ENCODE measurements around the gene KDM1A.
"Not testable (repeated sequence)": the region's sequence is repeated elsewhere in the genome, so short reads cannot be mapped to it uniquely, and the experiment has no call there.

KDM1A gene

DNA sequence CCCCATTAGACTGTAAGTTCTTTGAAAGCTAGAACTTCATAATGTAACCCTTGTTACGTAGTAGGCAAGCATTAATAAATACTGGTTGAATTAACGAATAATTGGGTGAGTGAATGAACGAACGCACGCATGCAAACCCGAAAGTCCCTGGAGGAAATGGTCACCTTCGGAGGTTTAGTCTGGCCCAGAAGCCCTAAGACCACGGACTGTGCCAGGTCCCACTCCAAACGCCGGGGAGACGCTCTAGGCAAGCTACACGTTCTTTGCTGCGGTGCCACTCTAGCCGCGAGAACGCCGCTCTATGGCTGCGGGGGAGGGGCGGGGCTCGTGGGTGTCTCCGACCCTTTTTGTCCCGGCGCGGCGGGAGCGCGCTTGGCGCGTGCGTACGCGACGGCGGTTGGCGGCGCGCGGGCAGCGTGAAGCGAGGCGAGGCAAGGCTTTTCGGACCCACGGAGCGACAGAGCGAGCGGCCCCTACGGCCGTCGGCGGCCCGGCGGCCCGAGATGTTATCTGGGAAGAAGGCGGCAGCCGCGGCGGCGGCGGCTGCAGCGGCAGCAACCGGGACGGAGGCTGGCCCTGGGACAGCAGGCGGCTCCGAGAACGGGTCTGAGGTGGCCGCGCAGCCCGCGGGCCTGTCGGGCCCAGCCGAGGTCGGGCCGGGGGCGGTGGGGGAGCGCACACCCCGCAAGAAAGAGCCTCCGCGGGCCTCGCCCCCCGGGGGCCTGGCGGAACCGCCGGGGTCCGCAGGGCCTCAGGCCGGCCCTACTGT is at the start of gene KDM1A:
Gene KDM1A (plus strand): TSS at position 375 of the 769 bp plus-strand sequence. CDS start 129 bp downstream, at position 504.
- peak; percentile 99 for DNase-seq (ENCODE audit: low read depth, low spot score)

DNA sequence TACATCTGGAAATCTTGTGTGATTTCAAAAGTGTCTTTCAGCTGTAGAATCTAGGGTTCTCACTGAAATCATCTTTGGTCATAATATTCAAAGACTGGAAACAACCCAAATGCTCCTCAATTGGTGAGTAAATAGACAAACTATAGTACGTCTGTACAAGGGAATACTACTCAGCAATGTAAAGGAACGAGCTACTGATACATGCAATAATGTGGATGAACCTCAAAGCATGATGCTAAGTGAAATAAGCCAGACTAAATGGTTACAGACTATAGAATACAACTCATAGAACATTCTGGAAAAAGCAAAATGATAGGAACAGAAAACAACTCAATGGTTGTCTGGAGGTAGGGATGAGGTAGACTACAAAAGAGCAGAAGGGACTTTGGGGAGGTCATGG is 49.2 kb upstream of the KDM1A start:
- no peak for DNase-seq (ENCODE audit: low read depth, low spot score)

DNA sequence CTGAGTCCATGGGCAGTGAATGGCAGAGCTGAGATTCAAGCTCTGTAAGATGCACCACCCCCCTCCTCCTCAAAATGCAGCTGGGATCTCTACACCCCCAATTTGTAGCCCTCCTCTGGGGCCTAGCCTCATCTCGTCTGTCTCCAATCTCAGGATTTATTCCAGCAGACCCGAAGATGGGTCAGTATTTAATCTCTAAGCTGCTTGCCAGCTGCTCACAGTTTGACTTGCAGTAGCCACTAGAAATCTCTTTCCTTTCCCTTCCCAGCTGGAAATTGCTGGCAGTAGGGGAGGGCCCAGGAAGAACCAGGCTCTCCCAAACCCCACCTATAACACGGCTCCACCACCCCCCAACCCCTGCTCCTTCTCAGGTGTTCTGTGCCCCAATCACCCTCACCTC is 48.1 kb upstream of the KDM1A start:
- DNase-seq (ENCODE audit: low read depth, low spot score): no peak

DNA sequence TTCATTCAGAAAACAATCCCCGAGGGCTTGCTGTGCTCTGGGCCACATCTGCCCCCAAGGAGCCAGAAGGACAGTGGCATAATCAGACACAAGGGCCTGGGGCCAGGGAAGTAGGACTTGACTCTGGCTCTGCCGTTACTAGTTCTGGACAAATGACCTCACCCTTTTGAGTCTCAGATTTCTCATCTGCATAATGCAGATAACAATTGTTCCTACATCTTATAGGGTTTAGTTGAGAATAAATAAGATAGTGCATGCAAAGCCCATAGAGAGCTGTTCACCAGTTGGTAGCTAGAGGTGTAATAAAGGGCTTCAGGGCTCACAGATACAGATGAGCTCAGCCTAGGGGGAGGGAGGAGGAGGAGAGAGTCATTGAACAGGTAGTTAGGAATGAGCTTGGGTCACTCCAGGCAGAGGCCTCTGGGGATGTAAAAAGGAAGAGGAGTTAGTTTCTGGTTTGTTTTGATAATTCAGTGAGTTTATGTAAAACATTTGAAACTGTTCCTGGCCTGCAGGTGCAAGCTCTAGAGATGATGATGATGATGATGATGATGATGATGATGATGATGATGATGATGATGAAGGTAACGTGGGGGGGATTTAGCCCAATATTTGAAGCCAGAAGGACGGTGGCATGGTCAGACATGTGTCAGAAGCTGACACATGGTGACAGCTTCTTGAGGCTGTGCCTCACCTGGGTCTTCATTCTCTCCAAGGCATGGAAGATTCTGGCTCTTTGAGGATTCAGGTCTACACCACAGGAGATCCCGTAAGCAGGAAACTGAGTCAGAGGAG is 47.5 kb upstream of the KDM1A start:
- peak; percentile 26 for DNase-seq (ENCODE audit: low read depth, low spot score)

DNA sequence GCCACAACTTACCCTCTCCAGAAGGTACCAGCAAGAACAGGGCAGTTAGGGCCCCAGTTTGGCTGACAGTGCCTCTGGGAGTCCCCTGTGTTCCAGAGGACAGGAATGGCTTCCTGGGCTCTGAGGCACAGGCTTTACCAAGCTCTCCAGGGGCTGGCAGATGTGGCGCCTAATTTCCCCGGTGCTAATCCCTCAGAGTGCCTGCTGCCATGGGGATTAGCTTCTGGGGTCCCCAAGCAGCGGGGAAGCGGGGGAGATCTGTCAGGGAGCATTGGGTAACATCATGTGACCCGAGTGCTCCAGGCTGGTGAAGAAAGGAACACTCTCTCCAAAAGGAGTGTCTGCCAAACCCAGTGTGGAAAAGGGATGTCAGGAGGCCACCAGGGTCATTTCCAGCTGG is 46.5 kb upstream of the KDM1A start, which contains the start of gene LACTBL1:
Gene LACTBL1 (minus strand): TSS at position 107 of the 400 bp plus-strand sequence. CDS start 550 bp downstream, outside the sequence.
- no peak for DNase-seq (ENCODE audit: low read depth, low spot score)

DNA sequence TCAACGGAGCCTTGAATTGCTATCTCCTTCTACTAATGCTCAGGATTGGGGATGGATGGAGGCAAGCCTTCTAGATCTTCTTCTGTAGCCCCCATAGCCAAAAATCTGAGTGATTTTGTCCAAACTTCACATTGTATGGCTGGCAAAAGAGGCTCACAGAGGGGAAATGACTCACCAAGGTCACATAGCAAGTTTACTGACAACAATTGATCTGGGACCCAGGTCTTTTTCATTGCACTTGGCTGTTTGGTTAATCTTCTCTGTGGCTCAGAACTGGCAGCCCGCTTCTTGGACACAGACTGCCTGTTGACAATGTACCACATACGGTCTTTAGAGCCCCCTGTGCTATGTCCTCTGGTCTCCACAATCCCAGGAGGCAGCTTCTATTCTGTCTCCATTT is 43.6 kb upstream of the KDM1A start:
- no peak for DNase-seq (ENCODE audit: low read depth, low spot score)

DNA sequence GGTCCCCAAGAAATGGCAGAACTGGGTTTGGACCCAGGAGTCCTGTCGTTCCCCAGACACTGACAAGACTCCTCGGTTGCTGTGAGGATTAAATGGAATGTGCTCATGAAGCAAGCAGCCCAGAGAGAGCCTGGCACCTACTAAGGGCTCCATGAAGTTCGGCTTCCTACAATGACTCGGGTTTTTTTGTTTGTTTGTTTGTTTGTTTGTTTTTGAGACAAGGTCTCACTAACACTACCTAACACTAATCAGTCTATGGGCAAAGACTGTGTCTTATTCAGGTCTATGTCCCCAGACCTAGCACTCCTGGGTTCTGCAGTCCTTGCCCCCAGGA is 43.2 kb upstream of the KDM1A start:
- no peak for DNase-seq (ENCODE audit: low read depth, low spot score)

DNA sequence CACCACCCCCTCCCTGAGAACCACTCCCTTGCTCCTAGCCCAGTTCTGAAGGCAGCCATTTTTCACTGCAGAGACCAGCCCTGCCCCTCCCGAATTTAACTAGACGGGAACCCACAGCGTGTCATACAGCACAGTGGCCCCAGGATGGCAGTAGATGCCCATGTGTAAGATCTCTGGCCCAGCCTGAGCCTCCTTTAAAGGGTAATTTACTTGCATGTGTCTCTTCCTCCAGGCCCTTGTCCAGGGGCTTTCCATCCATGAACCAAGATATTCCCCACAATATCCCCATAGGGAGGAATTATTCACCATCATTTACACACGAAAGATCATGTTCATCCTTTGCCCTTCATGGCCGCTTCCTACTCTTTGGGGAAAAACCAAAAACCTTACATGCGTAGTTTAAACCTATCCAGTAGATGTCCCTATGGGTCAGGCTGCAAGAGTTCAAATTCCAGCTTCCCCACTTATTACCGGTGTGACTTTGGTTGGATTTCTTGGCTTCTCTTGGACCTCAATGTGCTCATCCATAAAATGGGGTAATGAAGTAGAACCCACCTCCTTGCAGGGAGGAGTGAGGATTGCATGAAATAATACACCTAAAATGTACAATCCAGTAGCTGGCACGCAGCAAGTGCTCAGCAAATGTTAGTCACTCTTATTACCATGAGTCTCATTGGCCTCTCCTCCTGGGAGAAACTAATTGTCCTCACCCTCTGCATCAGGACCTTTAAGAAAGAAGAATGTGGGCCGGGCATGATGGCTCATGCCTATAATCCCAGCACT is 42.6 kb upstream of the KDM1A start:
- DNase-seq (ENCODE audit: low read depth, low spot score): peak; percentile 93

DNA sequence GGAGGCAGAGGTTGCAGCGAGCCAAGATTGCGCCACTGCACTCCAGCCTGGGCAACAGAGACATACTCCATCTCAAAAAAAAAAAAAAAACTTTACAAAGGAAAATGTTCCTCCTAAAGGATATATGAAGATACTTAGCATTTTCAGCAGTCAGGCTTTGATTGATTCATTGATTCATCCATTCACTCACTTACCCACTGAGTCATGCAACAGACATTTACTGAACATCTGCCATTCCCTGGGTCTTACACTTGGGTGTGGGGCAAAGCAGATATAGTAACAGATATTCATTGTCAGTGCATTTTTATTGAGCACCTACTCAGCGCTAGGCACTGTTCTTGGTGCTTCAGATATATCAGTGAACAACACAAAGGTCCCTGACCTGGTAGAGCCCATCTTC is 41.0 kb upstream of the KDM1A start:
- DNase-seq (ENCODE audit: low read depth, low spot score): peak; percentile 26

DNA sequence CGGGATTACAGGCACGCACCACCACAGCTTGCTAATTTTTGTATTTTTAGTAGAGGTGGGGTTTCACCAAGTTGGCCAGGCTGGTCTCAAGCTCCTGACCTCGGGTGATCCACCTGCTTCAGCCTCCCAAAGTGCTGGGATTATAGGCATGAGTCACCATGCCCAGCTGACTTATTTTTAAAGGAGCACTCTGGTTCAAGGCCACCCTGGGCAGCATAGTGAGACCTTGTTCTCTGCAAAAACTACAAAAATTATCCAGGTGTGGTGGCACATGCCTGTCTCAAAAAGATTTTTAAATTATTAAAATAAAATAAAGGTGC is 38.8 kb upstream of the KDM1A start:
- not testable (repeated sequence) for DNase-seq (ENCODE audit: low read depth, low spot score)

DNA sequence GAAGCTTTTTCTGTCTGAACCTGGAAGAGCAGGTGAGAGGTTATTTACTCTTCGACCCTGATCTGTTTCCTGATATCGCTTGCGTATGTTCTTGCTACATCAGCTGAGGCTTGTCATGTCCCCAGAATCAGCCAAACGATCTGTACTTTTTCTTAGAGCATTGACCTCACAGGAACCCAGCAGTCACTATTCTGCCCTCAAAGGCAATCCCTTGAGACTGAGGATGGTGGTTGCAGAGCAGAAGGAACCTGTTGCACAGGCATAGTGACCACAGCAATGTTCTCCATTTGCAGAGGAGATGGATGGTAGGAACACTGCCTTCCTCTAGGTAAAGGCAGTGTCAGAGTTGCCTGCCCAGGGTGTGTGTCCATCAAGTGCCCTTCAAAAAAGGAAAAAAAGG is 35.3 kb upstream of the KDM1A start:
- DNase-seq (ENCODE audit: low read depth, low spot score): no peak

DNA sequence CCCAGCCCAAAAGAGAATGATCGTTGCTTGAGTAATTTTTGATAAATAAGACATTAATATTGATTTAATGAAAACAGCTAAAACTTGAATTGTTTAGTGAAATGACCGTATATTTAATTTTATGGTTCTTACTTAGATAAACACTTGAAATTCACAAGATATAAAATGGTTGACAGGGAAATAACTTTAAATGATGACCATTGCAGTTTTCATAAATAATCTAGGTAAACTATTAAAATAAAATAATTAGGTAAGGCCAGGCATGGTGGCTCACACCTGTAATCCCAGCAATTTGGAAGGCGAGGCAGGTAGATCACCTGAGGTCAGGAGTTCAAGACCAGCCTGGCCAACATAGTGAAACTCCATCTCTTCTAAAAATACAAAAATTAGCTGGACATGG is 26.9 kb upstream of the KDM1A start:
- not testable (repeated sequence) for DNase-seq (ENCODE audit: low read depth, low spot score)

DNA sequence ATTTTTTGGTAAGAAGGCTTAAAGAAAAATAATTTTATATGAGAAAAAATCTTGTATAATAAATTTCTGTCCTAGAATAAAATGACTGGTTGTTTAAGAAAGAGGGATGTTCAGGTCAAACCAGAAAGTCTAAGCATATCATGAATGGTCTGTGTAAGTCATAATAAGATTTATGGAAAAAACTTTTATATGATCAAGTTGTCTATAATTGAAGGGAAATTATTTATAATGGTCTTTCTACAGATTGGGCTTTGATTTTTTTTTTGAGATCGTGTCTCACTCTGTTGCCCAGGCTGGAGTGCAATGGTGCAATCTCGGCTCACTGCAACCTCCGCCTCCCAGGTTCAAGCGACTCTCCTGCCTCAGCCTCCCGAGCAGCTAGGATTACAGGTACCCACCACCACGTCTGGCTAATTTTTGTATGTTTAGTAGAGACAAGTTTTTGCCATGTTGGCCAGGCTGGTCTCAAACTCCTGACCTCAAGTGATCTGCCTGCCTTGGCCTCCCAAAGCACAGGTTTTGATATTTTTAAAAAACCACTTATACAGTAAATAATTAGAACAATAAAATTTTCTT is 26.0 kb upstream of the KDM1A start:
- DNase-seq (ENCODE audit: low read depth, low spot score): not testable (repeated sequence)

DNA sequence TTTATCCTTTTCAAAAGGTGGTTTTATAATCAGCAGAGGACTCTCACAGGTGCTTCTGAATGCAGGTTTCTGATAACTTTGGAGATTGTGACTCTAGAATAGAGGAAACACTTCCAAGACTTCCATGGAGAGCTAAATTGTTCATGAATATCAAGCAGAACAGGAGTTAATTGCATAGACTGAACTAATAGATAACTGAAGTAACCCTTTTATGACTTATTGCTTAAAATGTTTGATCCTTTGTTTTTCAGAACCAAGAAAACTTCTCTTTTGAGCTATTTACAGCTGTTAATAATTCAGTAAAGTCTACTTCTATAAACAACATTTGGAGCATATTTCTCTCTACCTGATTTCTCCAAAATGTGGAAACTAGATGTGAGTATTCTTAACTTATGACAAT is 23.5 kb upstream of the KDM1A start:
- DNase-seq (ENCODE audit: low read depth, low spot score): no peak

DNA sequence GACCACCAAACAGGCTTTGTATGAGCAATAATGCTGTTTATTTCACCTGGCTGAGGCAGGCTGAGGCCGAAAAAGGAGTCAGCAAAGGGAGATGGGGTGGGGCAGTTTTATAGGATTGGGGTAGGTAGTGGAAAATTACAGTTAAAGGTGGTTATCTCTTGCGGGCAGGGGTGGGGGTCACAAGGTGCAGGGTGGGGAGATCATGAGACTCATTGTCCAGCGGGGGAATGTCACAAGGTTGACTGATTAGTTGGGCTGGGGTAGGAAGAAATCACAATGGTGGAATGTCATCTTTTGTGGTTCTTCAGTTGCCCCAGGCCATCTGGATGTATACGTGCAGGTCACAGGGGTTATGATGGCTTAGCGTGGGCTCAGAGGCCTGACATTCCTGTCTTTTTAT is 21.7 kb upstream of the KDM1A start:
- DNase-seq (ENCODE audit: low read depth, low spot score): not testable (repeated sequence)

DNA sequence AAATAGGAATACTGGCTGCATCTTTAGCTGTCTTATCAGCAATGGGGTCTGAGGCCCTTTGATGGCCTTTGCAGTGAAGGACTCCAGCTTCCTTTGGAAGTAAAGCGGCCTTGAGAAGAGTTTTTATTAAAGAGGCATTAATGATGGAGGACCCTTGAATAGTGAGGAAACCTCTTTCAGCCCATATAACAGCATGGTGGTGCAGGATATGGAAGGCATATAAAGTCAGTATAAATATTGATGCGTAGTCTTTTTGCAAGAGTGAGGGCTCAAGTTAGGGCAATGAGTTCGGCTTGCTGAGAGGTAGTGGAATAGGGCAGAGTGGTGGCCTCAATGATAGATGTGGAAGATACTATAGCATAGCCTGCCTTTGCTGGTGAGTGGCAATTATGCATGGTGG is 19.1 kb upstream of the KDM1A start:
- DNase-seq (ENCODE audit: low read depth, low spot score): not testable (repeated sequence)

DNA sequence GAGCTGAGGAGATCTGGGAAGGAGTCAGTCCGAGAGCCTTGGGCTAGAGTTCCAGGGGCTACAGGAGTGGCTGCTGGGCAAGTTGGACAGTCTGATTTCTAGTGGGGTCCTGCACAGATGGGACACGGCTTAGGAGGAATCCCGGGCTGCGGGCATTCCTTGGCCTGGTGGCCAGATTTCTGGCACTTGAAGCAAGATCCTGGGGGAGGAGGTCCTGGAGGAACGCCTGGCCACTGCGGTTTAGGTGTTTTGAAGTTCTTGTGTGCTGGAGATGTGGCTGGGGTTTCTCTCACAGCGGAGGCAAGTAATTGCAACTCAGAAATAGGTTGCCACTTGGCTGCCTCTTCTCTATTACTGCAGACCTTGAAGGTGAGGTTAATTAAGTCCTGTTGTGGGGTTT is 17.1 kb upstream of the KDM1A start:
- DNase-seq (ENCODE audit: low read depth, low spot score): not testable (repeated sequence)

DNA sequence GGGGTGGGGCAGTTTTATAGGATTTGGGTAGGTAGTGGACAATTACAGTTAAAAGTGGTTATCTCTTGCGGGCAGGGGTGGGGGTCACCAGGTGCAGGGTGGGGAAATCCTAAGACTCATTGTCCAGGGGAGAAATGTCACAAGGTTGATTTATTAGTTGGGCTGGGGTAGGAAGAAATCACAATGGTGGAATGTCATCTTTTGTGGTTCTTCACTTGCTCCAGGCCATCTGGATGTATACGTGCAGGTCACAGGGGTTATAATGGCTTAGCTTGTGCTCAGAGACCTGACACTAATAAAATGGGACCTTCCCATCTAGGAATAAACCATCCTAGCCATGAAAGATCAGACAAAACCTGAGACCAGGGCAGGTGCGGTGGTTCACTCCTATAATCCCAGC is 15.2 kb upstream of the KDM1A start:
- DNase-seq (ENCODE audit: low read depth, low spot score): no peak

DNA sequence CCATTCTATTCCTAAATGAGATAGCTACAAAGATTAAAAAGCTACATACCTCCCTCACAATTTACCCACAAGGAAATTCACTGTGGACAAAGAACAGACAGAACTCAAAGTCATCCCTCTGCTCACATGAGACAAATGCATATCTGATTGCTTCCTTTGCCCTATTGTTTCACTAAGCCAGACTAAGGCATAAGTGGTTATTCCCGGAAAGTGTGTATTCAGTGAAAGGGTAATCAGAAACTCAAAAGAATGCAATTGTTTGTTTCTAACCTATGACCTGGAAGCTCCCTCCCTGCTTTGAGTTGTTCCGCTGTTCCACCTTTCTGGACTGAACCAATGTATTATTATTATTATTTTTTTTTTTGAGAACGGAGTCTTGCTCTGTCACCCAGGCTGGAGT is 14.5 kb upstream of the KDM1A start:
- not testable (repeated sequence) for DNase-seq (ENCODE audit: low read depth, low spot score)

DNA sequence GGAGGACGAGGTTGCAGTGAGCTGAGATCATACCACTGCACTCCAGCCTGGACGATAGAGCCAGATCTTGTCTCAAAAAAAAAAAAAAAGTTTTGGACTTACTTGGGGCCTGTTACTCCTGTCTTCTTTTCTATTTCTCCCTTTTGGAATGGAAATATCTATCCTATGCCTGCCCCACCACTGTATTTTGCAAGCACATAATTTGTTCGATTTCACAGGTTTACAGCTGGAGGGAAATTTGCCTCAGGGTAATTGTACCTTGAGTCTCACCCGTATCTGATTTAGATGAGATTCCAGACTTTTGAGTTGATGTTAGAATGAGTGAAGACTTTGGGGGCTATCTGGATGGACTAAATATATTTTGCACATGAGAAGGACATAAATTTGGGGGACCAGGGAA is 12.2 kb upstream of the KDM1A start:
- DNase-seq (ENCODE audit: low read depth, low spot score): no peak

DNA sequence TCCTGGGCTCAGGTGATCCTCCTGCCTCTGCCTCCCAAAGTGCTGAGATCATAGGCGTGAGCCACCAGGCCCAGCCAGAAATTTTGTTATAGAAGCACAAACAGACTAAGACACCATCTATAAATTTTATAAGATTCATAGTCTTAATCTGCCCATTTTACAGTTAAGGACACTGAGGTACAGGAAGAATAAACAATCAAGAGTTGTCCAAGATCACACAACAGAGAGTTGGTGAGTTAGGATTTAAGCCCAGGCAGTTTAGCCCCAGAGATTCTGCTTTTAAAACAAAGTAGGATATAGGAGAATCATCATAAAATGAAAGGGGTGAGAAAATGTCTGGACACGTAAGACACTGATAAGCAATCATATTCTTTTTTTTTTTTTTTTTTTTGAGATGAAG is 10.4 kb upstream of the KDM1A start:
- no peak for DNase-seq (ENCODE audit: low read depth, low spot score)

DNA sequence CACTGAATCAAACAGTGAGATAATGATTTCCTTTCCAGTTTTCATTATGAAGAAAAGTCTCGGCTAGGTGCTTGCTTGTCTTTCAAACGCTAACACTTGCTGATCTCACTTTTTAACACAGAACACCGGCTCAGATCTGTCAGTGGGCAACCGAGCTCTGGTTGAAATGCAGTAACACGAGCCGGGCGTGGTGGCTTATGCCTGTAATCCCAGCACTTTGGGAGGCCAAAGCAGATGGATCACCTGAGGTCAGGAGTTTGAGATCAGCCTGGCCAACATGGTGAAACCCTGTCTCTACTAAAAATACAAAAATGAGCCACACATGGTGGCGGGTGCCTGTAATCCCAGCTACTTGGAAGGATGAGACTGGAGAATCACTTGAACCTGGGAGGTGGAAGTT is 9.2 kb upstream of the KDM1A start:
- not testable (repeated sequence) for DNase-seq (ENCODE audit: low read depth, low spot score)

Data from astrocyte of the hippocampus (primary cell).